GM18508 (cell line): ENCODE measurements around the gene JAKMIP1.
A peak's percentile ranks its signal among the peaks of the same experiment; 100 is the strongest.

Experiments used
- ATAC-seq: cut with Tn5 transposase; IDR thresholded peaks from one replicate; pipeline ENCODE4 v1.9.1; 2021; ENCODE audit warnings: moderate number of reproducible peaks; ENCODE audit not compliant: insufficient read depth, unreplicated experiment

Gene JAKMIP1

DNA sequence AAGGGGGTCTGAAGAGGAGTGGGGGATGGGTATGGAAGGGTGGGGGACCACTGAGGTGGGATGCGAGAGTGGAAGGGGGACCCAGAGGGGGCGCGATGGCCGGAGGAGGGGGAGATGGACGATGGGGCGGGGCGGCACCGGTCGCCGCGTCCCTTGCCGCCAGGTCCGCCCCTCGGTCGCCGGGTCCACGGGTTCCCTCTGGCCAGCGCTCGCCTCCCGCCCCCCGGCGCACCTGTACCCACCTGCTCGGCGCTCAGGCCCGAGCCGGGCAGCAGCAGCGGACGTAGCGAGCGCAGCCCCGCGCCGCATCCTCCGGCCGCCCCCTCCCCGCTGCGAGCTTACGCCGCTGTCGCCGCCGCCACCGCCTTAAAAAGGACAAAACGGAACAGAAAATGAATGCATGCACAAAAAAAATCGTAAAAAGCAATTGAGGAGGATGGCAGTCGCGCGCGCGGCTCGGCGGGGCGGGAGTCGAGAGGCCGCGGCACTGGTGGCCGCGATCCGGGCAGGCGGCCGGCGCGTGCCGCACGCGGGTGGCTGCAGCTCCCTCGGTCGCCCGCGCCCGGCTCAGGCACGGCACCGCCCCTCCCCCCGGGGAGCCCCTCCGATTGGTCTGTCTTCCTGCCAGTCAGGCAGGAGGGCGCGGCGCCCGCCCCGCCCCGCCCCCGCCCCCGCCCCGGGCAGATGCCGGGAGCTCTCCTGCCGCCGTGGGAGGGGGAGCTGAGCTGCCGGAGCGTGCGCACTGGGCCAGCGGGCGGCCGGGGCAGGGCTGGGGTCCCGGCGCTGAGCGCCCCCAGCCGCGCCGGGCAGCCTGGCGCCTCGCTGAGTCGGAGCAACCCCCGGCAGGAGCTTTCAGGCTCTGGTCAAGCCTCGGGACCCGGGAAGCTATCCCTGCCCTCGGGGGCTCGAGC, at the start of gene JAKMIP1:
TSS of gene JAKMIP1 (minus strand) at position 539 of the 911 bp plus-strand sequence. CDS start 87,699 bp downstream, outside the sequence.
- ATAC-seq = peak; percentile 66

DNA sequence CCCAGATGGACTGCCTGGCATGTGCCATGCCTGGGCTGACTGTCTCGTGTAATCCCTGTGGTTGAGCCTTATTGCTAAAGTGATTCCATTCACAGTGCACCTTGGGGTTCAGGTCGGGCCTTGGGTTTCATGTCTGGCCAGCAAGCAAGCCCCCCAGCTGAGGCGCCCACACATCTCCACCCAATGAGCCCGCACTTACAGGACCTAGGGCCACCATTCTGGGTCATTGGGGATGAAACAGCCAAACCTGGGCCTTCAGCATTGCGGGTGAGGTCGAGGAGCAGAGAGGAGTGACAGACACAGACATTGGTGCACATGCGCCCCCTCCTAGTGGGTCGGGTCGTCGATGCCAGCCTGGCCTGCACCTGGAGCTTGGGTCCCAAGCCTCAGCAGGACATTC, 48.0 kb upstream of the JAKMIP1 start:
- ATAC-seq = no peak

DNA sequence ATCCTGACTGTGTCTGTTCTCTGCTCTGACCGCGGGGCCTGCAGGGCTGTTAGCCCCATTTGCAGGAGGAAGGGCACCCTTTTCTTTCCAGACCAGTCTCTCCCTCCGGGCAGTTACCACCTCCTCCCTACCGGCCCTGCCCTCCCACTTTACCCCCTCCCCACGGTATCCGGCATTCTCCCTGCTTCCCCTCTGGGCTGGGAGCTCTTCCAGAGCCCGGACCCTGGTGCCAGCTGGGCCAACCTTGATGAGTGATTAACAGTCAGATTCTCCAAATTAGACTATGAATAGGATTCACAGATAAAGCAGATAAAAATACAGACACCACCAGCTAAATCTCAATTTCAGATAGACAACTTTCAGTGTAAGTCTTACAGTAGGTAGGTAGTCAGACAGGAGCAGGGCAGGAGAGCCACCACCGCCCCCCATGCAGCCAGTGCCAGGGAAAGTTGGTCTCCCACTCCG, 45.9 kb upstream of the JAKMIP1 start:
- ATAC-seq = no peak

DNA sequence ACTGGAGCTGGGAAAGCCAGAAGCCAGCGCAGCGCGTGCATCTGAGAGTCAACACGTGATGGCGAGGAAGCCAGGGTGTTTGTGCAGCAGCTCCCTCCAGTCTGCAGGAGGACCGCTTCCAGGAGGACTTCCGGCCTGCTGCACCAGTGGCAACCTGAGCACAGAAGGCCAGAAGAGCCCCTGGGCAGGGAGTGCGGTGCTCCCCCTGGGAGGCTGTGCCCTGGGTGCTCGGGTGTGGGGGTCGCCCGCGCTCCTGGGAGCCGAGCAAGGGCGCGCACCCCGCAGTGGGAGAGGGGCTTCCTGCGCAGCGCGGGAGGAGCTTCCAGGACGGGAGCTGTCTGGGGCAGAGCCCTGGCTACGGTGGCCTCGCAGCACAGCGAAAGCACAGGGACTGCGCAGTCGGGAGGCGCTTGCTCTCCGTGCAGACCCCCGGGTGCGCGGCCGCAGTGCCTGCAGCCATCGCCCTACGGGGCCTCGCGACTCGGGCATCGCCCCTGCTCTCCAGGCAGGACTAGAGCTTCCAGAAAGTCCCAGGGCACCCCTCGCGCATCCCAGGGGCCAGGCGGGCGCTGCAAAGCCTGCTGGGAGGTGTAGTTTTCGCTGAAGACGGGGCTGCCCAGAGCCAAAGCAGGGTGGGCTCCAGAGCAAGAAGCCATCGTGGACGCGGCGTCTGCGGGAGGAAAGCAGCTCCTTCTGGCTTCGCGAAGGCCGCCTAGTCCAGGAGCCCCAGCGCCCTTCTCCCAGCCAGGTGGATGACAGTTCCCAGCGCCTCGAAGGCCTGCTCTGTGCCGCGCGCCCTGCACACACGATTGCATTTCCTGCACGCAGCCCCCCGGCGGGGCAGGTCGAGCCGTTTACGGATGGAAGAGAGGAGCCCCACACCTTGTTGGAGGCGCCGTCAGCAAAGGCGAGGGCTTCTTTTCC, 45.2 kb upstream of the JAKMIP1 start:
- no peak for ATAC-seq

DNA sequence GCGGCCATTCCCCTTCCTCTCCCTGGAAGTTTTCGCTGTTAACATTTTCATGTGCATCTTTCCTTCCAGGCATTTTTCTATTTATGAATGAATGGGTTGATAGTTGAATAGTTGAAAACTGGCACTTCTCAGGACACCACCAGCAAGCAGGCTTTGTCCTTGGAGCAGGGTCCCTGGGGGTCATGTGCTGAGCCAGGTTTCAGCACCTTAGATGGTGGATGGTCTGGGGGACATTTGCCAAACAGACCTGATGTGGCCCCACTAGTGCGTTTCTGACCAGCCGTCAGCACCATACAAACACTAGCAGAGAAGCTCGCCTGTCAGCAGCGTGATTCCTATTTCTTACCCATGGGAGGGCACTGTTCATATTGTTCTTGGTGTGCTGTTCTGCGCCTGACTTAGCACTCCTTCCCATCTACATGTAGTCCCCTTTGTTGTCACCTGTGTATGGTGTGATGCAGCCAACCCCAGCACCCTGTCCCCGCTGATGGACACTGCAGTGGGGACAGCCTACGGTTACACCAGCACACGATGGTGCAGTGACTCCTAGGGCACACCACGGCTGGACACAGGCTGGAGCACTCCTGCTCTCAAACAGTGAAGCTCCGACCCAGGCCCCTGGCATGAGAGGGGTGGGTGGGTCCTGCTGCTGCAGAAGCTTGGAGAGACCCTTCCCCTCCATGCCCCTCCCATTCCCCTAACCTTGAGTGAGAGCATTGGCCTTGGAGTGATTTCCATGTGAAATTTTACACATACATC, 42.1 kb upstream of the JAKMIP1 start:
- ATAC-seq = no peak

DNA sequence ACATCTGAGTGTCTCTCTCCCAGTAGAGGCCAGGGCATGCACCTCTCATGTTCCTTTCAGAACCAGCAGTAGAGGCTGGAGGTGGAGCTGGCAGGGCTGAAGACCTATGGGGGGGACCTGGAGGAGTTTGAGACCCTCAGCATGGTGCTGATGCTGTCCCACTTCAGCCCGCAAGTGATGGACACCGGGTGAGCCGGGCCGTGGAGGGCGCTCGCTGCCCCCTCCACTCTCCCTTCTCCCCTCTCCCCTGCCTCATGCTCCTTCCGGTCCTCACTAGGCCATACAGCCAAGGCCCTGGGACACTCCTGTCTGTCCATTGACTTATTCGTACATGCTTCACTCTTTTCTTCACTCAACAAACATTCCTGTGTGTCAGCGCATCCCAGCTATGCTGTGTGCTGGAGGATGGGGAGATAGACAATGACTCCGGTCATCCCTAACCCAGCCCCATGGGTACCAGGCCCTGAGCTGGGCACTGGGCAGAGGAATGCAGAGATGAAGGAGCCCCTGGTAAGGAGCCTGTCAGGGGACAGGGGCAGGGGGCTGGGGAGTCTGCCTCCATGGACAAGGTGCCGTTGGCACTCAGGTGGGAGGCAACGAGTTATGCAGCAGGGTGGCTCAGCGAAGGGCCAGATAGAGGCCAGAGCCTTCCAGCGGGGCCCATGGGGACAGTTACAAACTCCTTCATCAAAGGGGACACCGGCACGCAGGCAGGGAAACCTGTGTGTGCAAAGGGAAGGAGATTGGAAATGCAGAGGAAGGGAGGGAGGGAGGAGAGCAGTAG, 40.9 kb upstream of the JAKMIP1 start:
- ATAC-seq = no peak

DNA sequence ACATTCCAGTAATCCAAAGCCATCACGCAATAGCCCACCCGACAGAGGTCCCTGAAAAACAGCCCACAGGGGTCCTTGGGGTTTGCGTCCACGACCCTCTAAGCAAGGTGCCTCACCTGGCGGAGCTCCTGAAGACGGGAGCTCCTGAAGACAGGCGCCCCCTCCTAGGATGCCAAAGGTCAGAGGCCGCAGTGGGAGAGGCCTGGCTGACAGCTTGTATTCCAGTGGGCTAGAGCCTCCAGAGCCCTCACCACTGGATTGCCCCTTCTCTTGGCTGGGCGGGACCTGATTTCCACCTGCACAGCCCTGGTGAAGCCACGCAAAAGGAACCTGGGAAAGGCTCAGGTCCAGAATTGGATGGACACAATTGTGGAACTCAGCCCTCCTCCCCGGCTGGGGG, 39.6 kb upstream of the JAKMIP1 start:
- ATAC-seq = no peak

DNA sequence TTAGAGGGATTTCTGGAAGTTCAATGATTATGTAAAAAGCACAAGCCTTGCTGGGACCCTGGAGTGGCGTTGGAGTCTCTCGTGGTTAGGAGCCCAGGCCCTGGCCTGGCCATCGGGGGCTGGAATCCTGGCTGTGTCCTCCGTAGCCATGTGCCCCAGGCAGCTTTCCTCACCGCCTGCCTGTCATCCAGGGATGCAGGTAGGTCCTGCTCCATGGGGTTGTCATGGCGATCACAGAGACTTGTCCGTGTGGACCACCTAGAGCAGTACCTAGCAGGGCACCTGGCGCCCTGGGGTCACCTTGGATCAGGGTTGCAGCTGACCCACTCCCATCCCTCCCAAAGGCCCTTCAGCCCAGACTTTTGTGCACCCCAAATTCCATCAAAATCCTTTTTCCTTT, 39.1 kb upstream of the JAKMIP1 start:
- no peak for ATAC-seq

DNA sequence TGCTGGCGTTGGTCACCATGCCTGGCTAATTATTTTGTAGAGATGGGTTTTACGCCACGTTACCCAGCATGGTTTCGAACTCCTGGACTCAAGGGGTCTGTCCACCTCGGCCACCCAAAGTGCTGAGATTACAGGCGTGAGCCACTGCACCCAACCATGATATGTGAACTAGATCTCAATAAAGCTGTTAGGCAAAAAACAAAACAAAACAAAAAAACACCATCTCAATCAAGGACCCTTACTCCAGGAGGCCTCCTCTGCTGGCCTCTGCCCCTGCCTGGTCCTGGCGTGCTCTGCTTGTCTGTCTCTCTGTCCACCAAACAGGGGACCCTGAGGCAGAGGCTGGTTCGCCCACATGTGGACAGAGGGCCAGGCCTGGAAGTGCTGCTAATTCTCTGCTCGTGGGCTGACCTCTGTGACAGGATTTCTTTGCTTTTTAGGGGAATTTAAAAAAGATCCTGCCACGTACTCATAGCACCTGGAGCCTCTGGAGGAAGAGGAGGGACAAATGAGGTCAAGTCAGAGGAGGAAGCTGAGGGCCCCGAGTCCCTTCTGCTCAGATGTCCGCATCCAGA, 36.6 kb upstream of the JAKMIP1 start:
- no peak for ATAC-seq

DNA sequence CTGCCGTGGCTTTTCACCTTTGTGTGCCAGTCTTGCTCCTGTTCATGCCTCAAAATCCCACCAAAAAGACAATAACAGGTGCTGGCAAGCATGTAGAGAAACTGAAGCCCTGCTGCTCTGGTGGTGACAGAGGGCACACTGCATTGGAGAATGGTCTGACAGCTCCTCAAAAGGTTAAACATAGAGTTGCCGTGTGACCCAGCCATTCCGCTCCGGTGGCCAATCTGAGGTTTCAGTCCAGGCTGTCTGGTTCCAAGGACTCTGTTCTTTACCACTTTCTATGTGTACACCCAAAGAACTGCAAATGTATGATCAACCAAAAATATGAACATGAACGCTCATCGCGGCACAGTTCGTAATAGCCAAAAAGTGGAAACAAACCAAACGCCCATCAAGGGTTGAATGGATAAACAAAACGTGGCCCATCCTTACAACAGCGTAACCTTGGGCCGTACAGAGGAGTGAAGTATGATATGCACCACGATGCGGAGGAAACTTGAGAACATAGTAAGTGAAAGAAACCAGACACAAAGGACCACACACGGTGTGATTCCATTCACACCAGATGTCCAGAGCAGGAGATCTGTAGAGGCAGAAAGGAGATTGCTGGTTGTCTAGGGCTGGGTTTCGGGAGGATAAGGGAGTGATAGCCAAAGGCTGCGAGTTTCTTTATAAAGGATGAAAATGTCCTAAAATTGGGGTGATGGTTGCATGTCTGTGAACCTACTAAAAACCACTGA, 35.7 kb upstream of the JAKMIP1 start:
- ATAC-seq = no peak

DNA sequence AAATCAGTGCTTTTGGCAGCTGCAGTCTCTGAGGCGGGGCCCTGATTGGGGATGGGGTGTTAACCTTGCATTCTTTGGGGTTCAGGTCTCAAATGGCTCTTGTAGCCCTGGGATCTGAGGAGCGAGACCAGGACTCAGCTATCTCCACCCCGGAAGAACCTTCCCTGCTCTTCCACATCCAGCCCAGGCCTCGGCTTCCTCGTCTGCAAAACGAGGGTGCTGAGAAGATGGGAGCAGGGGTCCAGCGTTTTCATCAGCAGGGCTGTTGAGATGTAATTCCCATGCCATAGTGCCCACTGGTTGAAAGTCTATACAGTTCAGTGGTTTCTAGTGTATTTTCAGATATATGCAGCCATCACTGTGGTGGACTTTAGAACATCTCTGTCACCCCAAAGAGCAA, 34.7 kb upstream of the JAKMIP1 start:
- no peak for ATAC-seq

DNA sequence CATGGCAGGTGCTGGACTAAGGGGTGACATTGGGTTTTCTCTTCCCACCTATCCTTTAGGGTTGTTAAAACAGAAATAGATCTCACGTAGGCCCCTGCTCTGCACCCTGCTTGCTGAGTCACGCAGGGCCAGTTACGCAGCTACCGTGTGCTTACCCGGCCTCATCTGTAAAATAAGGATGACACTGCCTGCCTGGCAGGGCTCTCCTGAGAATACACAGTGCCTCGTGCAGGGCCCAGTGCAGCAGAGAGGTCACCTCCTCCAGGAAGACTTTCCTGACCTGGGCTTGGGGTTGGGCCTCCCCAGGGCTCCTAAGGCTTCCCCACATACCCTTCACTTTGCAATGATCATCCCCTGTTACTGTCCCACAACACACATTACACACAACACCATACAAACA, 33.6 kb upstream of the JAKMIP1 start:
- no peak for ATAC-seq

DNA sequence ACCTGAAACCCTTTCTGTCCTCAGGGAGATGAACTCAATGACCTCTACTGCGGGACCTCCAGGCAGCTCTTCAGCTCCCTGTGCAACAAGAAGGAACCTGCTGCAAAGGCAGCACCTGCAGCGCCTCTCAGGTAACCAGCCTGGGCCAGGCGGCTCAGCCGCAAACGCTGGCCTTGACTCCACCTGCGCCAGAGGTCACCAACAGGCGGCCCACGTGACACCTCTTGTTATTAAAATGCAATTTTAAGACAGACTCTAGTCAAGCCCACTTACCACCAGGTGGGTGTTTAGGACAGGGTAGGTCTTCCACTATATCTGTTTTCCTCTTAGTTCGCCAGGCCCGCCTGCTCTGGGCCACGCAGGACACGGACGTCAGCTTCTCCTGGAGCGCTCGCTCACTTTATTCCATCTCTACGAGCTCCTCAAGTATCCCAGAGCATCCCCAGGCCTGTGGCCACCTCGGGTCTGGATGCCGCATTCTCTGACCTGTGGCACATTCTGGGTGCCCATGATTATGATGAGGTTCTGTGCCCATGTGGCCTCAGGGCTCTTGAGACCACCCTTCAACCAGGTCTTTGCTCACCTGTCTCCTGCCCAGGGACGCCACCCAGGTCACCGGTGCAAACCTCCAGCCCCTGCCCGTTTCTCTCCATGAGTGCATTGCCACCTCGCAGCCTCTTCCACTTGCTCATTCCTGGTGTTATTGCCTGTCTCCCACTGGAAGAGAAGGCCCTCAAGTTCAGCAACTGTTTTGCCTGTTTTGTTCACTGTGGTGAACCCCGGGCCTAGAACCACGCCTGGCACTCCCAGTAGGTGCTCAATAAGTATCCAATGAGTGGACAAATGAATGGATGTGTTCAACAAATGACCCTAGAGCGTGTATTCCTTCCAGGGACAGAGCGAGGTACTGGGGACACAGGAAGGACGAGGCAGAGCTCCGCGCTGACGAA, 32.8 kb upstream of the JAKMIP1 start:
- no peak for ATAC-seq

DNA sequence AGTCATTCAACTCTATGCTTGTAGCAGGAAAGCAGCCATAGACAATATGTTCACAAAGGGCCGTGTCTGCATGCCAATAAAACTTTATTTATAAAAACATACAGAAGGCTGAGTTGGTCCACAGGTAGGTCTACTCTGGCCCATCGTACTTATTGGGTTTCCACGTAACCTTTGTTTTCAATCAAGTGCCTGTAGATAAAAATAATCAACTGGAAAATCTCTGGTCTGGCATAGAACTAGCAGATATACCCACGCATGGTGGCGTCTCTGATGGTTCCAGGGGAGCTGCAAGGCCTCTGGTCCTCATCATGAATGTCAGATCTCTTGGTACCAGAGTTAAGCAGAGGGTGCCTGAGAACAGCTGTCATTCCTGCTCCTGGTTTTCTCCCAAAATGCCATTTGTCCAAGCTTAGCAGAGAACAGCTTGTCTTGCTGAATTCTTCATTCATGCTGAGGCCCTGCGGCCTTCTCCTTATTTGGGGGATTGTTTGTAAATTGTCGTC, 31.4 kb upstream of the JAKMIP1 start:
- no peak for ATAC-seq

DNA sequence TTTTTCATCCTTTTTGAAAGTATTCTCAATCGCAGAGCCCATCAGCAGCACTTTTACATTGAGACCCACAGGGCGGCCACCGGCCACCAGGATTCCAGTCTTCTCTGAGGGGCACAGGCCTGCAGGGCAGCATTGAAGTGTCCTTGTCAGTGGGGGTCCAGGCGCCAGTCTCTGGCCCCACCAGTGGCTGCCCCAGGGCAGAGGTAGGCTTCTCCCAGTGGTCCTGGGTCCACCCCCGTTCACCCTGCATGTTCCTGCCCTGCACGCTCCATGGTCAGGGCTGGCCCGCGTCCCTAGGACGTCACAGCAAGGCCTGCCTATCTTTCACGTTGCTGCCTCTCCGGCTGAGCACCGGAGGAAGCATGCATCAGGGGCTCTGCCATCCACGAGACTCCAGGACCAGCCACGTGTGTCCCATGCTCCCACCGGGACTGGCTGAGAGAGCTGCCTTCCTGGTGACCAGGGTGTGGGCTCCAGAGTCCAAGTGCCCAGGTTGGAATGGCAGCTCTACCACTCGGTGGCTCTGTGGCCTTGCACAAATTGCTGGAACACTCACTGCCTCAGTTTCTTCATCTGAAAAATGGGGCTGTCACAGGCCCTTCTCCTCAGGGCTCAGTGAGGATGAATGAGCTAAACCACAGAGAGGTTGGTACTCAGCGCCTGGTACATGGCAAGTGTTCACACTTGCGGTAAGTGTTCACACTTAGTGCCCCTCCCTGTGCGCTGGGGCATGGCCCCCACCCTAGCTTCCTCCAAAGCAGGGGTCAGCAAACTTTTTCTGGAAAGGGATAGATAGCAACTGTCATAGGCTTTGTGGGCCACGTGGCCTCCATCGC, 30.7 kb upstream of the JAKMIP1 start:
- no peak for ATAC-seq

DNA sequence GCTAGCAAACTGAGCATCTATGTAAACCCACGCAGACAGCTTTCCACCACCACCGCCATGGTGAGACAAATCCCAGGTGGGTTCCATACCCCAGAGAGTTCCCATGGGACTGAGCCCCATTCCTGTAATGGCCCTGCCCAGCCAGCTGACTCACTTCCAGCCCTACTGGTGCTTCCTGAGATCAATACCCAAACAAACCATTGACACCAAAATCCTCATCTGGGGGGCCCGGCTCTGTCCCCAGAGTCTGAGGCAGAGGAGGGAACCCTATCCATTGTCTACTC, 30.1 kb upstream of the JAKMIP1 start:
- no peak for ATAC-seq
